Neural crest cell (in vitro differentiated cells): ENCODE results near the gene RNF121. TPM values are rescaled to one million over a fixed set of nuclear protein-coding genes. Genes with fewer than 3 reads are reported as not detected.
A peak's percentile ranks its signal among the peaks of the same experiment; 100 is the strongest.

Source experiments
- DNase-seq: peaks from one replicate; pipeline ENCODE4 v3.0.0; 2021; ENCODE audit warnings: low read depth, mixed read lengths, low spot score
- H3K27ac Mint-ChIP-seq: one replicate; pipeline ENCODE4 v1.8.0; 2021; ENCODE audit warnings: mild to moderate bottlenecking, mixed read lengths; ENCODE audit not compliant: unreplicated experiment
- H3K27me3 Mint-ChIP-seq: 2 replicates; pipeline ENCODE4 v1.8.0; 2021; ENCODE audit warnings: low read depth, mild to moderate bottlenecking, mixed read lengths
- H3K36me3 Mint-ChIP-seq: 2 replicates; pipeline ENCODE4 v1.8.0; 2021; ENCODE audit warnings: low read depth, mild to moderate bottlenecking, mixed read lengths
- H3K4me1 Mint-ChIP-seq: 2 replicates; pipeline ENCODE4 v1.8.0; 2021; ENCODE audit warnings: mixed read lengths
- H3K4me3 Mint-ChIP-seq: one replicate; pipeline ENCODE4 v1.8.0; 2021; ENCODE audit warnings: mild to moderate bottlenecking, mixed read lengths
- H3K9me3 Mint-ChIP-seq: 2 replicates; pipeline ENCODE4 v1.8.0; 2021; ENCODE audit warnings: mixed read lengths
- CTCF ChIP-seq: fragments of 200-600 bp; sonication (generic); conservative IDR thresholded peaks from 2 replicates; pipeline ENCODE4 v1.5.0; 2021; ENCODE audit warnings: antibody characterized with exemption, mild to moderate bottlenecking
- total RNA-seq: library from RNA; stranded (reverse); gene quantifications from 2 replicates; pipeline ENCODE4 v1.2.1, GENCODE V29; 2021

The RNF121 gene
- total RNA-seq, 1 donor from 2014 or later: 48.8 TPM

GRCh38 chr11:71998649-71999310 lies 69.9 kb downstream of the RNF121 start, which contains the start of gene IL18BP:
TSS of gene IL18BP (plus strand) at chr11:71998909. CDS start at chr11:71999985, 1,076 bp downstream.
- no peak for DNase-seq
- H3K36me3 Mint-ChIP-seq: peaks cover 15% of the 10 kb centered on the region
- H3K4me3 Mint-ChIP-seq: peak within 1 kb of the TSS; percentile 59
- H3K9me3 Mint-ChIP-seq: no peaks in the 10 kb centered on the region
- no peak for TF ChIP-seq CTCF
- H3K27me3 Mint-ChIP-seq: peaks cover 9% of the 10 kb centered on the region
- H3K4me1 Mint-ChIP-seq: peaks cover 6% of the 10 kb centered on the region
- H3K27ac Mint-ChIP-seq: peak within 1 kb of the TSS; percentile 82

DNA sequence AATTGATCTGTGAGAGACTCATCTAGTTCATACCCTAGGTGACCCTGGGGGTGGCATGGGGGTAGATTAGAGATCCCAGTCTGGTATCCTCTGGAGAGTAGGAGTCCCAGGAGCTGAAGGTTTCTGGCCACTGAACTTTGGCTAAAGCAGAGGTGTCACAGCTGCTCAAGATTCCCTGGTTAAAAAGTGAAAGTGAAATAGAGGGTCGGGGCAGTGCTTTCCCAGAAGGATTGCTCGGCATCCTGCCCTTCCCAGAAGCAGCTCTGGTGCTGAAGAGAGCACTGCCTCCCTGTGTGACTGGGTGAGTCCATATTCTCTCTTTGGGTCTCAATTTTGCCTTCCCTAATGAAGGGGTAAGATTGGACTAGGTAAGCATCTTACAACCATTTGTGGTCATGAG lies 70.5 kb downstream of the RNF121 start:
- Mint-ChIP-seq H3K27me3 (peaks cover 9% of the 10 kb centered on the region), H3K36me3 (peaks cover 19% of the 10 kb centered on the region), H3K4me1 (peaks cover 6% of the 10 kb centered on the region), H3K27ac (peak overlapping the region; percentile 82), H3K9me3 (no peaks in the 10 kb centered on the region), H3K4me3 (peak overlapping the region; percentile 47)
- no peak for DNase-seq
- no peak for TF ChIP-seq CTCF

DNA sequence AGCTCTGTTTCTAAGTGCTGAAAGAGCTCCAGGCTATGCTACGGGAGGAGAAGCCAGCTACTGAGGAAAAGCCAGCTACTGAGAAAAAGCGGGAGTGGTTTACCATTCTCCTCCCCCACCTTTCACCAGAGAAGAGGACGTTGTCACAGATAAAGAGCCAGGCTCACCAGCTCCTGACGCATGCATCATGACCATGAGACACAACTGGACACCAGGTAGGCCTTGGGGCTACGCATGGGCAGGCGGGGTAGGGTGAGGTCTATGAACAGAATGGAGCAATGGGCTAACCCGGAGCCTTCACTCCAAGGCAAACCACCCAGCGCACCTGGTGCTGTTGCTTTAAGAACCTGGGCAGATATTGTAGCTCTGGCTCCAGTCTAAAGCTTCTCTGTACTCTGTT lies 71.0 kb downstream of the RNF121 start:
- Mint-ChIP-seq H3K4me3 (peak overlapping the region; percentile 47), H3K27ac (no peak overlapping the region), H3K27me3 (peaks cover 9% of the 10 kb centered on the region), H3K36me3 (peaks cover 19% of the 10 kb centered on the region), H3K4me1 (peaks cover 6% of the 10 kb centered on the region), H3K9me3 (no peaks in the 10 kb centered on the region)
- DNase-seq: no peak
- no peak for TF ChIP-seq CTCF

DNA sequence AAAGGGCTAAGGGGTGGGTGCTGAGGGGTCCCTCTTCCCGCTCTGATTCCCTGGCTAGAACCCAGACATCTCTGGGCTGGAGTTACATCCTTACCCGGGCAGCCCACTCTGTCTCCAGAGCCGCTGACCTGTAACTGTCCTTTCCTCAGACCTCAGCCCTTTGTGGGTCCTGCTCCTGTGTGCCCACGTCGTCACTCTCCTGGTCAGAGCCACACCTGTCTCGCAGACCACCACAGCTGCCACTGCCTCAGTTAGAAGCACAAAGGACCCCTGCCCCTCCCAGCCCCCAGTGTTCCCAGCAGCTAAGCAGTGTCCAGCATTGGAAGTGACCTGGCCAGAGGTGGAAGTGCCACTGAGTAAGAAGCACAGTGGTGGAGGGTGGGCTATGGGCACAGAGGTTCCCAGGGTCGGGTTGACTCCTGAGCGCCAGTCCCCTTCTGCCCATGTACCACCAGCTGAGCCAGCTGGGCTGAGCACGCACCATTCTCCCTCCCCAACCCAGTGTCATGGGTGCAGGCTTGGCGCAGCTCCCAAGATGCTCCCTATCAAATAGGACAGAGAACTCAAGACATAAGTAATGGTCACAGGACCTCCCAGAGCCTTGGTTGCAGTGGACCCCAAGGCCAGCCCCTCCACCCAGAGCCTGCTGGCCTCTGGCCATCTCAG lies 71.5 kb downstream of the RNF121 start:
- Mint-ChIP-seq H3K4me3 (peak overlapping the region; percentile 34), H3K36me3 (peaks cover 19% of the 10 kb centered on the region), H3K27ac (no peak overlapping the region), H3K4me1 (peaks cover 6% of the 10 kb centered on the region), H3K27me3 (peaks cover 9% of the 10 kb centered on the region), H3K9me3 (no peaks in the 10 kb centered on the region)
- DNase-seq: no peak
- TF ChIP-seq CTCF: no peak

- H3K27me3 Mint-ChIP-seq: peaks cover 9% of the 10 kb centered on the region
- peaks cover 19% of the 10 kb centered on the region for H3K36me3 Mint-ChIP-seq
- TF ChIP-seq CTCF: no peak
- no peak overlapping the region for H3K4me3 Mint-ChIP-seq
- H3K4me1 Mint-ChIP-seq: peaks cover 6% of the 10 kb centered on the region
- DNase-seq: no peak
- no peaks in the 10 kb centered on the region for H3K9me3 Mint-ChIP-seq
- H3K27ac Mint-ChIP-seq: no peak overlapping the region
Observed at GRCh38 chr11:72001285-72001684, 72.4 kb downstream of the RNF121 start.
